ENCODE results near the gene GRIK1.

GRIK1 gene

GRCh38 chr21:29658177-29658933 lies 281.4 kb downstream of the GRIK1 start:
- H3K9me3 ChIP-seq (ENCODE audit: control insufficient read depth in 2 of 2, low read length in 2 of 2), result no peaks in the 10 kb centered on the region
- H3K27ac ChIP-seq (ENCODE audit: low read length), result no peak overlapping the region
- H3K36me3 ChIP-seq (ENCODE audit: control insufficient read depth in 2 of 2, insufficient read depth in 2 of 2, low read length in 2 of 2), result no peaks in the 10 kb centered on the region
- H3K4me3 ChIP-seq (ENCODE audit: low read length in 2 of 2), result no peak overlapping the region
- no peak overlapping the region for H3K9ac ChIP-seq (ENCODE audit: low read length in 2 of 2)
- H3K27me3 ChIP-seq (ENCODE audit: control insufficient read depth in 1 of 2, insufficient read depth in 2 of 2, low read length in 2 of 2), result no peaks in the 10 kb centered on the region
- no peaks in the 10 kb centered on the region for H3K4me1 ChIP-seq (ENCODE audit: control insufficient read depth, insufficient read depth, low read length)

- H3K4me3 ChIP-seq (ENCODE audit: low read length in 2 of 2), result no peak overlapping the region
- no peaks in the 10 kb centered on the region for H3K36me3 ChIP-seq (ENCODE audit: control insufficient read depth in 2 of 2, insufficient read depth in 2 of 2, low read length in 2 of 2)
- H3K4me1 ChIP-seq (ENCODE audit: control insufficient read depth, insufficient read depth, low read length), result no peaks in the 10 kb centered on the region
- H3K27me3 ChIP-seq (ENCODE audit: control insufficient read depth in 1 of 2, insufficient read depth in 2 of 2, low read length in 2 of 2), result no peaks in the 10 kb centered on the region
- no peaks in the 10 kb centered on the region for H3K9me3 ChIP-seq (ENCODE audit: control insufficient read depth in 2 of 2, low read length in 2 of 2)
- no peak overlapping the region for H3K9ac ChIP-seq (ENCODE audit: low read length in 2 of 2)
- no peak overlapping the region for H3K27ac ChIP-seq (ENCODE audit: low read length)
Measured at GRCh38 chr21:29657240-29657989, 282.4 kb downstream of the GRIK1 start.

GRCh38 chr21:29656504-29657239 lies 283.1 kb downstream of the GRIK1 start:
- Histone ChIP-seq H3K4me1 (ENCODE audit: control insufficient read depth, insufficient read depth, low read length) (no peaks in the 10 kb centered on the region), H3K27me3 (ENCODE audit: control insufficient read depth in 1 of 2, insufficient read depth in 2 of 2, low read length in 2 of 2) (no peaks in the 10 kb centered on the region), H3K9ac (ENCODE audit: low read length in 2 of 2) (no peak overlapping the region), H3K27ac (ENCODE audit: low read length) (no peak overlapping the region), H3K9me3 (ENCODE audit: control insufficient read depth in 2 of 2, low read length in 2 of 2) (no peaks in the 10 kb centered on the region), H3K36me3 (ENCODE audit: control insufficient read depth in 2 of 2, insufficient read depth in 2 of 2, low read length in 2 of 2) (no peaks in the 10 kb centered on the region), H3K4me3 (ENCODE audit: low read length in 2 of 2) (no peak overlapping the region)

- no peak overlapping the region for H3K4me3 ChIP-seq (ENCODE audit: low read length in 2 of 2)
- H3K4me1 ChIP-seq (ENCODE audit: control insufficient read depth, insufficient read depth, low read length), result no peaks in the 10 kb centered on the region
- no peaks in the 10 kb centered on the region for H3K27me3 ChIP-seq (ENCODE audit: control insufficient read depth in 1 of 2, insufficient read depth in 2 of 2, low read length in 2 of 2)
- H3K27ac ChIP-seq (ENCODE audit: low read length), result no peak overlapping the region
- H3K36me3 ChIP-seq (ENCODE audit: control insufficient read depth in 2 of 2, insufficient read depth in 2 of 2, low read length in 2 of 2), result no peaks in the 10 kb centered on the region
- H3K9ac ChIP-seq (ENCODE audit: low read length in 2 of 2), result no peak overlapping the region
- no peaks in the 10 kb centered on the region for H3K9me3 ChIP-seq (ENCODE audit: control insufficient read depth in 2 of 2, low read length in 2 of 2)
Measured at GRCh38 chr21:29655577-29655976, 284.2 kb downstream of the GRIK1 start.

- Histone ChIP-seq H3K9ac (ENCODE audit: low read length in 2 of 2) (no peak overlapping the region), H3K27me3 (ENCODE audit: control insufficient read depth in 1 of 2, insufficient read depth in 2 of 2, low read length in 2 of 2) (no peaks in the 10 kb centered on the region), H3K4me3 (ENCODE audit: low read length in 2 of 2) (no peak overlapping the region), H3K36me3 (ENCODE audit: control insufficient read depth in 2 of 2, insufficient read depth in 2 of 2, low read length in 2 of 2) (no peaks in the 10 kb centered on the region), H3K9me3 (ENCODE audit: control insufficient read depth in 2 of 2, low read length in 2 of 2) (no peaks in the 10 kb centered on the region), H3K4me1 (ENCODE audit: control insufficient read depth, insufficient read depth, low read length) (no peaks in the 10 kb centered on the region), H3K27ac (ENCODE audit: low read length) (no peak overlapping the region)
Measured at GRCh38 chr21:29654855-29655254, 284.9 kb downstream of the GRIK1 start.

GRCh38 chr21:29654203-29654602 lies 285.6 kb downstream of the GRIK1 start:
- Histone ChIP-seq H3K9me3 (ENCODE audit: control insufficient read depth in 2 of 2, low read length in 2 of 2) (no peaks in the 10 kb centered on the region), H3K27ac (ENCODE audit: low read length) (no peak overlapping the region), H3K4me1 (ENCODE audit: control insufficient read depth, insufficient read depth, low read length) (no peaks in the 10 kb centered on the region), H3K9ac (ENCODE audit: low read length in 2 of 2) (no peak overlapping the region), H3K36me3 (ENCODE audit: control insufficient read depth in 2 of 2, insufficient read depth in 2 of 2, low read length in 2 of 2) (no peaks in the 10 kb centered on the region), H3K4me3 (ENCODE audit: low read length in 2 of 2) (no peak overlapping the region), H3K27me3 (ENCODE audit: control insufficient read depth in 1 of 2, insufficient read depth in 2 of 2, low read length in 2 of 2) (no peaks in the 10 kb centered on the region)

- Histone ChIP-seq H3K4me1 (ENCODE audit: control insufficient read depth, insufficient read depth, low read length) (no peaks in the 10 kb centered on the region), H3K9ac (ENCODE audit: low read length in 2 of 2) (no peak overlapping the region), H3K27ac (ENCODE audit: low read length) (no peak overlapping the region), H3K27me3 (ENCODE audit: control insufficient read depth in 1 of 2, insufficient read depth in 2 of 2, low read length in 2 of 2) (no peaks in the 10 kb centered on the region), H3K36me3 (ENCODE audit: control insufficient read depth in 2 of 2, insufficient read depth in 2 of 2, low read length in 2 of 2) (no peaks in the 10 kb centered on the region), H3K4me3 (ENCODE audit: low read length in 2 of 2) (no peak overlapping the region), H3K9me3 (ENCODE audit: control insufficient read depth in 2 of 2, low read length in 2 of 2) (no peaks in the 10 kb centered on the region)
Measured at GRCh38 chr21:29650523-29651022, 289.2 kb downstream of the GRIK1 start.

GRCh38 chr21:29649406-29649814 lies 290.4 kb downstream of the GRIK1 start:
- Histone ChIP-seq H3K9me3 (ENCODE audit: control insufficient read depth in 2 of 2, low read length in 2 of 2) (no peaks in the 10 kb centered on the region), H3K27me3 (ENCODE audit: control insufficient read depth in 1 of 2, insufficient read depth in 2 of 2, low read length in 2 of 2) (no peaks in the 10 kb centered on the region), H3K9ac (ENCODE audit: low read length in 2 of 2) (no peak overlapping the region), H3K27ac (ENCODE audit: low read length) (no peak overlapping the region), H3K36me3 (ENCODE audit: control insufficient read depth in 2 of 2, insufficient read depth in 2 of 2, low read length in 2 of 2) (no peaks in the 10 kb centered on the region), H3K4me3 (ENCODE audit: low read length in 2 of 2) (no peak overlapping the region), H3K4me1 (ENCODE audit: control insufficient read depth, insufficient read depth, low read length) (no peaks in the 10 kb centered on the region)

GRCh38 chr21:29648710-29649240 lies 291.0 kb downstream of the GRIK1 start:
- H3K9me3 ChIP-seq (ENCODE audit: control insufficient read depth in 2 of 2, low read length in 2 of 2), result no peaks in the 10 kb centered on the region
- H3K9ac ChIP-seq (ENCODE audit: low read length in 2 of 2), result no peak overlapping the region
- no peak overlapping the region for H3K4me3 ChIP-seq (ENCODE audit: low read length in 2 of 2)
- H3K36me3 ChIP-seq (ENCODE audit: control insufficient read depth in 2 of 2, insufficient read depth in 2 of 2, low read length in 2 of 2), result no peaks in the 10 kb centered on the region
- no peak overlapping the region for H3K27ac ChIP-seq (ENCODE audit: low read length)
- no peaks in the 10 kb centered on the region for H3K4me1 ChIP-seq (ENCODE audit: control insufficient read depth, insufficient read depth, low read length)
- no peaks in the 10 kb centered on the region for H3K27me3 ChIP-seq (ENCODE audit: control insufficient read depth in 1 of 2, insufficient read depth in 2 of 2, low read length in 2 of 2)

GRCh38 chr21:29647353-29647781 lies 292.4 kb downstream of the GRIK1 start:
- Histone ChIP-seq H3K27me3 (ENCODE audit: control insufficient read depth in 1 of 2, insufficient read depth in 2 of 2, low read length in 2 of 2) (no peaks in the 10 kb centered on the region), H3K27ac (ENCODE audit: low read length) (no peak overlapping the region), H3K9ac (ENCODE audit: low read length in 2 of 2) (no peak overlapping the region), H3K4me3 (ENCODE audit: low read length in 2 of 2) (no peak overlapping the region), H3K36me3 (ENCODE audit: control insufficient read depth in 2 of 2, insufficient read depth in 2 of 2, low read length in 2 of 2) (no peaks in the 10 kb centered on the region), H3K4me1 (ENCODE audit: control insufficient read depth, insufficient read depth, low read length) (no peaks in the 10 kb centered on the region), H3K9me3 (ENCODE audit: control insufficient read depth in 2 of 2, low read length in 2 of 2) (no peaks in the 10 kb centered on the region)

Measured in stomach smooth muscle (tissue), 2 donors.